ENCODE measurements around the gene MFAP4.

MFAP4 gene

GRCh38 chr17:19335951-19336631, 50.9 kb downstream of the MFAP4 start:
- H3K79me2 ChIP-seq (ENCODE audit: low read length), result no peaks in the 10 kb centered on the region
- no peak overlapping the region for H3K4me3 ChIP-seq (ENCODE audit: low read length)
- H4K20me1 ChIP-seq (ENCODE audit: insufficient read depth, low read length), result no peaks in the 10 kb centered on the region
- no peaks in the 10 kb centered on the region for H3K9me3 ChIP-seq (ENCODE audit: insufficient read depth, low read length)
- H2AFZ ChIP-seq (ENCODE audit: low read depth, low read length), result no peak overlapping the region
- no peak overlapping the region for H3K27ac ChIP-seq (ENCODE audit: low read length)
- H3K36me3 ChIP-seq (replicated peaks; ENCODE audit: low read depth, low read length), result no peaks in the 10 kb centered on the region
- H3K4me2 ChIP-seq (ENCODE audit: low read length), result no peak overlapping the region
- H3K27me3 ChIP-seq (ENCODE audit: low read depth, low read length), result no peaks in the 10 kb centered on the region
- H3K4me1 ChIP-seq (ENCODE audit: low read length), result peaks cover 6% of the 10 kb centered on the region
- TF ChIP-seq CTCF (IDR thresholded peaks at IDR 0.05; ENCODE audit: low read depth, low read length), result no peak
- no peak for TF ChIP-seq EZH2phosphoT487 (IDR thresholded peaks at IDR 0.05; ENCODE audit: low read depth)
- no peak overlapping the region for H3K9ac ChIP-seq (ENCODE audit: low read length)

- Histone ChIP-seq H3K27ac (ENCODE audit: low read length) (no peak overlapping the region), H3K36me3 (replicated peaks; ENCODE audit: low read depth, low read length) (no peaks in the 10 kb centered on the region), H3K4me2 (ENCODE audit: low read length) (no peak overlapping the region), H3K27me3 (ENCODE audit: low read depth, low read length) (no peaks in the 10 kb centered on the region), H3K4me3 (ENCODE audit: low read length) (no peak overlapping the region), H3K9ac (ENCODE audit: low read length) (no peak overlapping the region), H4K20me1 (ENCODE audit: insufficient read depth, low read length) (no peaks in the 10 kb centered on the region), H3K4me1 (ENCODE audit: low read length) (peaks cover 6% of the 10 kb centered on the region), H2AFZ (ENCODE audit: low read depth, low read length) (no peak overlapping the region), H3K9me3 (ENCODE audit: insufficient read depth, low read length) (no peaks in the 10 kb centered on the region), H3K79me2 (ENCODE audit: low read length) (no peaks in the 10 kb centered on the region)
- TF ChIP-seq CTCF (IDR thresholded peaks at IDR 0.05; ENCODE audit: low read depth, low read length) (no peak), EZH2phosphoT487 (IDR thresholded peaks at IDR 0.05; ENCODE audit: low read depth) (no peak)
Observed at GRCh38 chr17:19334331-19334730, 52.7 kb downstream of the MFAP4 start.

- H3K79me2 ChIP-seq (ENCODE audit: low read length), result no peaks in the 10 kb centered on the region
Observed at GRCh38 chr17:19333736-19334290, 53.2 kb downstream of the MFAP4 start.

More at GRCh38 chr17:19333736-19334290, 53.2 kb downstream of the MFAP4 start:
- H3K9ac ChIP-seq (ENCODE audit: low read length), result no peak overlapping the region
- no peak overlapping the region for H3K4me3 ChIP-seq (ENCODE audit: low read length)
- no peaks in the 10 kb centered on the region for H4K20me1 ChIP-seq (ENCODE audit: insufficient read depth, low read length)
- no peak overlapping the region for H3K4me2 ChIP-seq (ENCODE audit: low read length)
- H3K4me1 ChIP-seq (ENCODE audit: low read length), result peaks cover 6% of the 10 kb centered on the region
- TF ChIP-seq CTCF (IDR thresholded peaks at IDR 0.05; ENCODE audit: low read depth, low read length) (no peak), EZH2phosphoT487 (IDR thresholded peaks at IDR 0.05; ENCODE audit: low read depth) (no peak)
- H3K27ac ChIP-seq (ENCODE audit: low read length), result no peak overlapping the region
- H3K36me3 ChIP-seq (replicated peaks; ENCODE audit: low read depth, low read length), result no peaks in the 10 kb centered on the region
- no peak overlapping the region for H2AFZ ChIP-seq (ENCODE audit: low read depth, low read length)
- no peaks in the 10 kb centered on the region for H3K9me3 ChIP-seq (ENCODE audit: insufficient read depth, low read length)
- no peaks in the 10 kb centered on the region for H3K27me3 ChIP-seq (ENCODE audit: low read depth, low read length)
